SK-N-MC (cell line): ENCODE results near the gene CAMK1D.

Experiments used
- EZH2 ChIP-seq: fragments of 200-600 bp; sonication (generic); IDR thresholded peaks from one replicate; pipeline ENCODE4 v1.6.1; 2017; ENCODE audit warnings: antibody characterized with exemption
- FOXP2 ChIP-seq: optimal IDR thresholded peaks from 2 replicates; pipeline ENCODE3; 2011; ENCODE audit warnings: mild to moderate bottlenecking, moderate library complexity; ENCODE audit not compliant: insufficient read depth; ENCODE audit errors: extremely low read length, control extremely low read depth
- POLR2AphosphoS5 ChIP-seq: IDR thresholded peaks from 2 replicates; pipeline ENCODE4 v1.6.1; 2012; ENCODE audit warnings: mild to moderate bottlenecking, low read depth, low read length, borderline replicate concordance

DNA sequence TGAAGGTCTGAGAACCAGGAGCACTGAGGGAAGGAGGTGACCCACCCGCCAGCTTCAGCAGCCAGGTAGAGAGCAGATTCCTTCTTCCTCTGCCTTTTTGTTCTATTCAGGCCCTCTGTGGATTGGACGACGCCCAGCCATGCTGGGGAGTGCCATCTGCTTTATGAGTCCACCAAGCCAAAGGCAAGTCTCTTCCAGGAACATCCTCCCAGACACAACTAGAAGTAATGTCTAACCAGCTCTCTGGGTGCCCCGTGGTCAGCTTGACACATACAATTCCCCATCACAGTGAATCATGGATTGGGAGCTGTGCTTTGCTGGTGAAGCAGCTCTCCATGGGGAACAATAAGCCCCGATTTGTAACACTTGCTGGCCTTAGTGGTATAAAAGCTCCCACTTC, 526.9 kb downstream of the CAMK1D start:
- TF ChIP-seq FOXP2 (no peak), EZH2 (no peak), POLR2AphosphoS5 (no peak)
